Measurements from ENCODE around the gene KLF13.

KLF13 gene

DNA sequence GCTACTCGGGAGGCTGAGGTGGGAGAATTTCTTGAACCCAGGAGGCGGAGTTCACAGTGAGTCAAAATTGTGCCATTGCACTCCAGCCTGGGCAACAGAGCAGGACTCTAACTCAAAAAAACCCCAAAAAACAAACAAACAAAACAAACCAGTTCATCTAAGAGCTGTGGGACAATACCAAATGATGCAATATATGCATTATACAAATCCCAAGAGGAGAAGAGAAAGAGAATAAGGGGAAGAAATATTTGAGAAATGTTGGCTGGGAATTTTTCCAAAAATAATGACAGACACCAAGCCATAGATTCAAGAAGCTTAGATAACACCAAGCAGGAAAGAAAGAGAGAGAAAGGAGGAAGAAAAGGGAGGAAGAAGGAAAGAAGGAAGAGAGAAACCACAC lies 82.5 kb downstream of the KLF13 start:
- H2AFZ ChIP-seq (ENCODE audit: low read depth, low read length): no peak overlapping the region
- no peaks in the 10 kb centered on the region for H3K9me3 ChIP-seq (ENCODE audit: insufficient read depth, low read length)
- no peak overlapping the region for H3K4me3 ChIP-seq (ENCODE audit: low read length)
- H3K9ac ChIP-seq (ENCODE audit: low read length): no peak overlapping the region
- no peak overlapping the region for H3K27ac ChIP-seq (ENCODE audit: low read length)
- TF ChIP-seq EZH2phosphoT487 (IDR thresholded peaks at IDR 0.05; ENCODE audit: low read depth): no peak
- TF ChIP-seq, protein P1, sequence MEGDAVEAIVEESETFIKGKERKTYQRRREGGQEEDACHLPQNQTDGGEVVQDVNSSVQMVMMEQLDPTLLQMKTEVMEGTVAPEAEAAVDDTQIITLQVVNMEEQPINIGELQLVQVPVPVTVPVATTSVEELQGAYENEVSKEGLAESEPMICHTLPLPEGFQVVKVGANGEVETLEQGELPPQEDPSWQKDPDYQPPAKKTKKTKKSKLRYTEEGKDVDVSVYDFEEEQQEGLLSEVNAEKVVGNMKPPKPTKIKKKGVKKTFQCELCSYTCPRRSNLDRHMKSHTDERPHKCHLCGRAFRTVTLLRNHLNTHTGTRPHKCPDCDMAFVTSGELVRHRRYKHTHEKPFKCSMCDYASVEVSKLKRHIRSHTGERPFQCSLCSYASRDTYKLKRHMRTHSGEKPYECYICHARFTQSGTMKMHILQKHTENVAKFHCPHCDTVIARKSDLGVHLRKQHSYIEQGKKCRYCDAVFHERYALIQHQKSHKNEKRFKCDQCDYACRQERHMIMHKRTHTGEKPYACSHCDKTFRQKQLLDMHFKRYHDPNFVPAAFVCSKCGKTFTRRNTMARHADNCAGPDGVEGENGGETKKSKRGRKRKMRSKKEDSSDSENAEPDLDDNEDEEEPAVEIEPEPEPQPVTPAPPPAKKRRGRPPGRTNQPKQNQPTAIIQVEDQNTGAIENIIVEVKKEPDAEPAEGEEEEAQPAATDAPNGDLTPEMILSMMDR (IDR thresholded peaks at IDR 0.05; ENCODE audit: low read depth, low read length): no peak
- no peaks in the 10 kb centered on the region for H3K27me3 ChIP-seq (ENCODE audit: low read depth, low read length)
- H4K20me1 ChIP-seq (ENCODE audit: insufficient read depth, low read length): no peaks in the 10 kb centered on the region
- H3K36me3 ChIP-seq (replicated peaks; ENCODE audit: low read depth, low read length): no peaks in the 10 kb centered on the region
- no peaks in the 10 kb centered on the region for H3K4me1 ChIP-seq (ENCODE audit: low read length)
- H3K79me2 ChIP-seq (ENCODE audit: low read length): no peaks in the 10 kb centered on the region
- no peak overlapping the region for H3K4me2 ChIP-seq (ENCODE audit: low read length)

- Histone ChIP-seq H3K4me1 (ENCODE audit: low read length) (no peaks in the 10 kb centered on the region), H3K9me3 (ENCODE audit: insufficient read depth, low read length) (no peaks in the 10 kb centered on the region), H4K20me1 (ENCODE audit: insufficient read depth, low read length) (no peaks in the 10 kb centered on the region), H3K4me3 (ENCODE audit: low read length) (no peak overlapping the region), H3K79me2 (ENCODE audit: low read length) (no peaks in the 10 kb centered on the region), H2AFZ (ENCODE audit: low read depth, low read length) (no peak overlapping the region), H3K9ac (ENCODE audit: low read length) (no peak overlapping the region), H3K36me3 (replicated peaks; ENCODE audit: low read depth, low read length) (no peaks in the 10 kb centered on the region), H3K27ac (ENCODE audit: low read length) (no peak overlapping the region), H3K27me3 (ENCODE audit: low read depth, low read length) (no peaks in the 10 kb centered on the region), H3K4me2 (ENCODE audit: low read length) (no peak overlapping the region)
- TF ChIP-seq, protein P1 (IDR thresholded peaks at IDR 0.05; ENCODE audit: low read depth, low read length): no peak
- TF ChIP-seq EZH2phosphoT487 (IDR thresholded peaks at IDR 0.05; ENCODE audit: low read depth): no peak
These were observed 86.2 kb downstream of the KLF13 start for GRCh38 chr15:31412824-31413223.

DNA sequence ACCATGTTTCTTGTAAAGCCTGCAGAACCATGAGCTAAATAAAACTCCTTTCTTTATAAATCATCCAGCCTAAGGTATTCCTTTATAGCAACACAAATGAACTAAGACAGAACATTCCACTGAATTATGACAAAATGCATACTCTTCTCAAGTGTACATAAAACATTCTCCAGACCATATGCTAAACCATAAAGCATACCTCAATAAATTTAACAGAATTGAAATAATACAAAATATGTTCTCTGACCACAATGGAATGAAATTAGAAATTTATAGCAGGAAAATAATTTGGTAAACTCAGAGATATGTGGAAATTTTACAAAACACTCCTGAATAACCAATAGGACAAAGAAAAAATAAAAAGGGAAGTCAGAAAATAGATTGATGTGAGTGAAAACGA lies 88.6 kb downstream of the KLF13 start:
- H3K9ac ChIP-seq (ENCODE audit: low read length): no peak overlapping the region

GRCh38 chr15:31419820-31420219 lies 93.2 kb downstream of the KLF13 start:
- Histone ChIP-seq H3K9ac (ENCODE audit: low read length) (no peak overlapping the region), H3K9me3 (ENCODE audit: insufficient read depth, low read length) (peaks cover 18% of the 10 kb centered on the region; the same call in 1 of the 2 replicates), H3K4me3 (ENCODE audit: low read length) (no peak overlapping the region), H3K27ac (ENCODE audit: low read length) (no peak overlapping the region), H3K4me1 (ENCODE audit: low read length) (no peaks in the 10 kb centered on the region), H3K27me3 (ENCODE audit: low read depth, low read length) (no peaks in the 10 kb centered on the region), H3K79me2 (ENCODE audit: low read length) (no peaks in the 10 kb centered on the region), H3K36me3 (replicated peaks; ENCODE audit: low read depth, low read length) (peaks cover 3% of the 10 kb centered on the region), H3K4me2 (ENCODE audit: low read length) (no peak overlapping the region), H2AFZ (ENCODE audit: low read depth, low read length) (no peak overlapping the region), H4K20me1 (ENCODE audit: insufficient read depth, low read length) (no peaks in the 10 kb centered on the region)
- TF ChIP-seq, protein P1 (IDR thresholded peaks at IDR 0.05; ENCODE audit: low read depth, low read length): no peak
- no peak for TF ChIP-seq EZH2phosphoT487 (IDR thresholded peaks at IDR 0.05; ENCODE audit: low read depth)

More for the DNA sequence above, 88.6 kb downstream of the KLF13 start:
- H2AFZ ChIP-seq (ENCODE audit: low read depth, low read length): no peak overlapping the region
- no peaks in the 10 kb centered on the region for H4K20me1 ChIP-seq (ENCODE audit: insufficient read depth, low read length)
- H3K9me3 ChIP-seq (ENCODE audit: insufficient read depth, low read length): peaks cover 18% of the 10 kb centered on the region; the same call in 1 of the 2 replicates
- no peak for TF ChIP-seq EZH2phosphoT487 (IDR thresholded peaks at IDR 0.05; ENCODE audit: low read depth)
- TF ChIP-seq, protein P1 (IDR thresholded peaks at IDR 0.05; ENCODE audit: low read depth, low read length): no peak
- peaks cover 3% of the 10 kb centered on the region for H3K36me3 ChIP-seq (replicated peaks; ENCODE audit: low read depth, low read length)
- no peaks in the 10 kb centered on the region for H3K79me2 ChIP-seq (ENCODE audit: low read length)
- no peaks in the 10 kb centered on the region for H3K4me1 ChIP-seq (ENCODE audit: low read length)
- H3K4me2 ChIP-seq (ENCODE audit: low read length): no peak overlapping the region
- no peak overlapping the region for H3K27ac ChIP-seq (ENCODE audit: low read length)
- no peak overlapping the region for H3K4me3 ChIP-seq (ENCODE audit: low read length)
- H3K27me3 ChIP-seq (ENCODE audit: low read depth, low read length): no peaks in the 10 kb centered on the region
